ENCODE data around the gene NOS1.

Gene NOS1

GRCh38 chr12:117352883-117353282, 8.5 kb downstream of the NOS1 start:
- Mint-ChIP-seq H3K4me1 (ENCODE audit: low read depth) (no peaks in the 10 kb centered on the region), H3K27me3 (peaks cover 2% of the 10 kb centered on the region), H3K36me3 (no peaks in the 10 kb centered on the region), H3K4me3 (no peak overlapping the region), H3K9me3 (ENCODE audit: low read depth) (no peaks in the 10 kb centered on the region), H3K27ac (no peak overlapping the region)

DNA sequence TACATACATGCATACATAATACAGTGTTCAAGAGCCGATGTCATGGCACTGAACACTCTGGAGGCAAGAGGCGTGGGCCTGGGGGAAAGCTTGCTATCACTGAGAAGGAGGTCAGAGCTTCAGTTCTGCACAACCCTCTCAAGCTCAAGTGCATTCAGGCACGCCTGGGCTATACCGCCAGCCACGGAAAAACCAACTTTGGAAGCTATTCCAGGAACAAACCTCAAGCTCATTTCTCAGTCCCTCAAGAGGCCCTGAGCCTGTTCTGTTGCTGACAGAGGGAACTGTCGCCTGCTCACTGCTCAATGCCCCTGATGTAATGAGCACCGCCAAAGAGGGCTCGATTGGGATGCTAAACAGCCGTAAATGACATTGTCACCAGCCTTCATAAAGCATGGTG, 9.2 kb downstream of the NOS1 start:
- Mint-ChIP-seq H3K9me3 (ENCODE audit: low read depth) (no peaks in the 10 kb centered on the region), H3K27me3 (peaks cover 2% of the 10 kb centered on the region), H3K4me1 (ENCODE audit: low read depth) (no peaks in the 10 kb centered on the region), H3K27ac (no peak overlapping the region), H3K4me3 (no peak overlapping the region), H3K36me3 (no peaks in the 10 kb centered on the region)

DNA sequence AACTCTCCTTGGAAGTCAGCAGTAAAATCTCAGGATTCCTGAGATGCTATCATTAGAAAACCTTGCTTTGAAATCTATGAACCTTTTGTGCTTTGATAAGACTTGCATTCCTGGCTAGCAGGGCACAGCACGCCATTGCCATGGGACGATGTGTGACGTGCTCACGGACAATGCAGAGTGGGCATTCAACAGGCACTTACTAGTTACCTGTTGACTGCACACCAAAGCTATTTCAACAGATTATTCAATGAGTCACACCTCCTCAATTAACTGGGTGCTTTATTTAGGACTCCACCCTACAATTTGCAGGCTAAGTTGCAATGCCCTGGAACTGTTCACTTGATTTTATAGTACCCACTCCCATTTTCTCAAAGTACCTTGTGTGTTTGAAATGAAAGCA, 11.3 kb downstream of the NOS1 start:
- no peaks in the 10 kb centered on the region for H3K4me1 Mint-ChIP-seq (ENCODE audit: low read depth)
- H3K9me3 Mint-ChIP-seq (ENCODE audit: low read depth) = no peaks in the 10 kb centered on the region
- peaks cover 2% of the 10 kb centered on the region for H3K27me3 Mint-ChIP-seq
- no peak overlapping the region for H3K27ac Mint-ChIP-seq
- no peaks in the 10 kb centered on the region for H3K36me3 Mint-ChIP-seq
- no peak overlapping the region for H3K4me3 Mint-ChIP-seq

- Mint-ChIP-seq H3K27ac (no peak overlapping the region), H3K27me3 (peaks cover 2% of the 10 kb centered on the region), H3K4me3 (no peak overlapping the region), H3K36me3 (no peaks in the 10 kb centered on the region), H3K9me3 (ENCODE audit: low read depth) (no peaks in the 10 kb centered on the region), H3K4me1 (ENCODE audit: low read depth) (no peaks in the 10 kb centered on the region)
Measured at GRCh38 chr12:117347588-117347987, 13.8 kb downstream of the NOS1 start.

- Mint-ChIP-seq H3K27ac (no peak overlapping the region), H3K4me1 (ENCODE audit: low read depth) (no peaks in the 10 kb centered on the region), H3K27me3 (peaks cover 5% of the 10 kb centered on the region), H3K9me3 (ENCODE audit: low read depth) (no peaks in the 10 kb centered on the region), H3K4me3 (no peak overlapping the region), H3K36me3 (no peaks in the 10 kb centered on the region)
Measured at GRCh38 chr12:117344716-117345115, 16.7 kb downstream of the NOS1 start.

DNA sequence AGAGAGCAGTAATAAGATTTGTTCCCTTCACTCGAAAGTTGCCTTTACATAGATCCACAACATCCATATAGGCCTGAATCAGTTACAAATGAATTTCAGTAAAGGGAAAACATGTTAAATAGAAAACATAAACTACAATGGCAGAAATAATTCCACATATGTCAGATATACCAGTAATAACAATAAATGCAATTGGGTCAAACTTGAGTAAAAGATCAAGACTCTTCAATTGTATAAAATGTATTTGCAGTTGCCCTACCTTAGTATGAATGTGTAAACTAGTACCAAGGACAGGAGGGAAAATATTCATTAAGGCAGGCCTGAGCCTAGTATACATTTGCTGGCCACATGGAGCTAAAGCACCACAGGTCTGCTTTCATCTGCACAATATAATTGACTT, 17.6 kb downstream of the NOS1 start:
- Mint-ChIP-seq H3K36me3 (no peaks in the 10 kb centered on the region), H3K27me3 (peaks cover 4% of the 10 kb centered on the region), H3K4me1 (ENCODE audit: low read depth) (no peaks in the 10 kb centered on the region), H3K27ac (no peak overlapping the region), H3K4me3 (no peak overlapping the region), H3K9me3 (ENCODE audit: low read depth) (no peaks in the 10 kb centered on the region)

DNA sequence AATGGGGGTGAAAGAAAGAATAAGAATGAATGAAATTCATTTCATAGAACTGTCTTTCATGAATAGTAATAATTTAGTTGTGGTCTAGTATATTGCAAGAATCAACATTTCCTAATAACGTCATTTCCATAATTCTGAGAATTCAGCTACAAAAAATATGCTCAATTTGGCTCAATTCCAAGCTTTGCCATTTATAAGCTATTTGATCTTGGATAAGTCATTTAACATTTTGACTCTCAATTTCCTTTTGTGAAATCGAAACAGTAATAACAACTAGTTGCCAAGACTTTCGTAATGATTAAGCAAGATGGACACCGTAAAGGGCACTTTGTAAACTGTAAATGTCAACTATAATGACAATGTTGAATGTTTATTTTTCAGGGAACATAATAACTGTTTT, 18.1 kb downstream of the NOS1 start:
- H3K4me1 Mint-ChIP-seq (ENCODE audit: low read depth) = no peaks in the 10 kb centered on the region
- no peak overlapping the region for H3K4me3 Mint-ChIP-seq
- H3K27me3 Mint-ChIP-seq = peaks cover 6% of the 10 kb centered on the region
- H3K27ac Mint-ChIP-seq = no peak overlapping the region
- H3K36me3 Mint-ChIP-seq = no peaks in the 10 kb centered on the region
- no peaks in the 10 kb centered on the region for H3K9me3 Mint-ChIP-seq (ENCODE audit: low read depth)

DNA sequence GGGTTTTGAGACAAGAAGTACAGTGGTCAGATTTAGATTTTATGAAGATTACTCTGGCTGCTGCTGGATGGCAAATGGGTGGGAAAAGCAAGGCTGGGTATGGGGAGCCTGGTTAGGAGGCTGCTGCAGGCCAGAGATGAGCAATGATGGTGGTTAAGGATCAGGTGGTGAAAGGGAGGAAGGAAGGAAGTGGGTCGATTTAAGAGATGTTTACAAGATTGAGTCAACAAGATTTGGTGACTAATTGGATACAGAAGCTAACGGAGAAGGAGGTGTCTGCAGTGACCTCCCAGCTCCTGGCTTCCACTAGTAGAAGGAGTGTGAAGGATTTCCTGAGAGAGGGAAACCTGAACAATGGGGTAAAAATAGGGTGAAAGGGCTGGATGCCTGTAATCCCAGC, 18.7 kb downstream of the NOS1 start:
- H3K27me3 Mint-ChIP-seq = peaks cover 6% of the 10 kb centered on the region
- no peak overlapping the region for H3K4me3 Mint-ChIP-seq
- no peak overlapping the region for H3K27ac Mint-ChIP-seq
- H3K9me3 Mint-ChIP-seq (ENCODE audit: low read depth) = no peaks in the 10 kb centered on the region
- H3K4me1 Mint-ChIP-seq (ENCODE audit: low read depth) = no peaks in the 10 kb centered on the region
- no peaks in the 10 kb centered on the region for H3K36me3 Mint-ChIP-seq

DNA sequence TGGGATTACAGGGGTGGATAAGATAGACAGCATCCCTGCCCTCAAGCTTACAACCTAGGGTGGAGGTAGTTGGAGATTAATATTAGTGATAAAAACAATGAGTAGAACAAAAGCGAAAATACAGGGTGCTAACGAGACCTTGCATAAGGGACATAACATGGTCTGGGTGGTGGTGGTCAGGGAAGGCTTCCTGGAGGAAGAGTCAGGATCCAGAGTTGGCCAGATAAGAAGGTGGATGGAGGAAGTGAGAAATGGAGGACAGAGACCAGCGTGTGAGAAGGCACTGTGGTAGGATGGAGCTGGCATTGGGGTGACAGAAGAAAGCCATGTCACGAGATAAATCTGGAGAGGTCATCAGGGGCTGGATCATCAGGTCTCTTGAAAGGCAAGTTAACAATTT, 19.2 kb downstream of the NOS1 start:
- no peaks in the 10 kb centered on the region for H3K4me1 Mint-ChIP-seq (ENCODE audit: low read depth)
- no peaks in the 10 kb centered on the region for H3K36me3 Mint-ChIP-seq
- H3K27me3 Mint-ChIP-seq = peaks cover 6% of the 10 kb centered on the region
- no peak overlapping the region for H3K27ac Mint-ChIP-seq
- H3K9me3 Mint-ChIP-seq (ENCODE audit: low read depth) = no peaks in the 10 kb centered on the region
- no peak overlapping the region for H3K4me3 Mint-ChIP-seq

GRCh38 chr12:117339104-117339503, 22.3 kb downstream of the NOS1 start:
- Mint-ChIP-seq H3K36me3 (no peaks in the 10 kb centered on the region), H3K27ac (no peak overlapping the region), H3K4me1 (ENCODE audit: low read depth) (no peaks in the 10 kb centered on the region), H3K4me3 (no peak overlapping the region), H3K9me3 (ENCODE audit: low read depth) (no peaks in the 10 kb centered on the region), H3K27me3 (peaks cover 6% of the 10 kb centered on the region)

DNA sequence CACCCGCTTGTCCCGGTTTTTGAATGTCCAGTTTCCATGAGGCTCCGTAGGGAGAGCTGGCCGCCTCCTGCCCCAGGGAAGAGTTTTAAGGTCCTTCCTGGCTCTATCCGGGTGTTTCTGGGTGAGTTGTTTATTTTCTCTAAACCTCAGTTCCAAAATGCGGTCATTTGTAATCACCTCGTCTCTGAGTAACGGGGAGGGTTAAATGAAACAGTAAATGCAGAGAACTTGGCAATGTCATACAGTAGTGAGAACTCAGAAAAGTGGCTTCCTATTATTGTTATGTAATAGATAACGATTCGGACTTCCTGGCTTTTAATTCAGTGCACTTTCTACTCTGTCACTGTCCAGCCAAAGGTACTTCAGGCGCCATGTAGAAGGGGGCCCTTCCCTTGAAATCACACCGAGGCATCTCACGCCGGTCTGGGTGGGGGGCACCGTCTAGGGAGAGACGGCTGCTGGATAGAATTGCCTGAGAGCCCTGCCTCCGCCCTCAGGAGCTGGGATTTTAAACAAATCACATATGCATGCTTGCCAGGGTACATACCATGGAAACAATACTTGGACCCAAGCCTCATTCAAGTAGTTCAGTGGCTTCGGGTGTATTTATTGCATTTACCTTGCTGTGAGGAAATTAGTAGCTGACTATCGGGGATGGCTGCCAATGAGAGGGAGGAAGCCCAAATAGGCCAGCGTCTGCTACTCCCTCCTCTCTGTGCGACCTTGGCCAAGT, 26.4 kb downstream of the NOS1 start:
- Mint-ChIP-seq H3K27ac (no peak overlapping the region), H3K27me3 (peaks cover 4% of the 10 kb centered on the region), H3K4me1 (ENCODE audit: low read depth) (no peaks in the 10 kb centered on the region), H3K36me3 (no peaks in the 10 kb centered on the region), H3K9me3 (ENCODE audit: low read depth) (no peaks in the 10 kb centered on the region), H3K4me3 (no peak overlapping the region)

- Mint-ChIP-seq H3K9me3 (ENCODE audit: low read depth) (no peaks in the 10 kb centered on the region), H3K36me3 (no peaks in the 10 kb centered on the region), H3K27me3 (peaks cover 4% of the 10 kb centered on the region), H3K4me1 (ENCODE audit: low read depth) (no peaks in the 10 kb centered on the region), H3K27ac (no peak overlapping the region), H3K4me3 (no peak overlapping the region)
Measured at GRCh38 chr12:117334051-117334450, 27.4 kb downstream of the NOS1 start.

GRCh38 chr12:117333331-117333881, 28.0 kb downstream of the NOS1 start:
- Mint-ChIP-seq H3K4me1 (ENCODE audit: low read depth) (no peaks in the 10 kb centered on the region), H3K27me3 (peaks cover 6% of the 10 kb centered on the region), H3K4me3 (no peak overlapping the region), H3K9me3 (ENCODE audit: low read depth) (no peaks in the 10 kb centered on the region), H3K27ac (no peak overlapping the region), H3K36me3 (no peaks in the 10 kb centered on the region)

DNA sequence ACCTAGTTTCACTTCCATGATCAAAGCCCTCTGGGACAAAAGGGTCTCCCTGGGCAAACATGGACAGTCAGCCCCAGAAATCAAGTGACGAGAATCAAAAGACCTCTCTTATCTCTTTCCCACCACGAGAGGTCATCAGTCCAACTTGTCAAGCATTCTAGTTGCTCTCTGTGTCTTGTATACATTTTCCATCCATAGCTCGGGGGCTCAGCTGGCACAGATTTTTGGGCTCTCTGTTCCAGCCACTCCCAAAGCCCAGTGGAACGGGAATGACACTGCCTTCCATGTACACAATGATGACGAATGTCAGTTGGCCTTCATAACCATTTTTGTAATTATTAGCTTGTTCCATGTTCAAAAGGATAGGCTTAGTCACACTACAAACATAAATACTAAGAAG, 29.7 kb downstream of the NOS1 start:
- H3K4me3 Mint-ChIP-seq = no peak overlapping the region
- H3K27me3 Mint-ChIP-seq = peaks cover 8% of the 10 kb centered on the region
- H3K36me3 Mint-ChIP-seq = no peaks in the 10 kb centered on the region

DNA sequence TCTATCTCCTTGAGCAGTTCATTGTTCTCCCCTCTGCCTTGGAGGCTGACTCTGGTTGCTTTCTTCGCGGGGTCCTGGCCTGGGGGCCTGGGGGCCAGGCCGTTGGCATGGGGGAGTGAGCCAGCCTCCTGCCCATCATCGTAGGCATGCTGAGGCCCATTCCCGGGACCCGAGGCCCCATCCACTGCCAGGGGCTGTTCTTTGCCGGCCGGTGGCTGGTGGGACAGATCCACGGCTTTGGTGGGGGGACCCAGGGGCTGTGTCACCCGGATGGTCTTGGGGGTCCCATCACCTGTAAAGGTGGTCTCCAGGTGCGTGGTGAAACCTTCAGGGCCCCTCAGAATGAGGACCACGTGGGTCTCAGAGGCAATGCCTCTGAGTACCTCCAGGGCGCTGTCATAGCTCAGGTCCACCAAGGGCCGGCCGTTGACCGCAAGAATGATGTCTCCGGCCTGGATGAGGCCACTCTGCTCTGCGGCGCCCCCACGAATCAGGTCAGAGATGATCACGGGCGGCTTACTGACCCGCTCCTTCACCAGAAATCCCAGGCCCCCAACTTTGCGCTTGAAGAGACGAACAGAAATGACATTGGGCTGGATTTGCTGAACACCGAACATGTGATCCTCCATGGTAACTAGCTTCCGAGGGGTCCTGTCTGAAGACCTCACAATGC, 30.8 kb downstream of the NOS1 start:
- no peaks in the 10 kb centered on the region for H3K36me3 Mint-ChIP-seq
- H3K27me3 Mint-ChIP-seq = peaks cover 8% of the 10 kb centered on the region

More for the DNA sequence above, 29.7 kb downstream of the NOS1 start:
- Mint-ChIP-seq H3K27ac (no peak overlapping the region), H3K9me3 (ENCODE audit: low read depth) (no peaks in the 10 kb centered on the region), H3K4me1 (ENCODE audit: low read depth) (no peaks in the 10 kb centered on the region)

More for the DNA sequence above, 30.8 kb downstream of the NOS1 start:
- H3K4me1 Mint-ChIP-seq (ENCODE audit: low read depth) = no peaks in the 10 kb centered on the region
- H3K9me3 Mint-ChIP-seq (ENCODE audit: low read depth) = no peaks in the 10 kb centered on the region
- H3K4me3 Mint-ChIP-seq = no peak overlapping the region
- H3K27ac Mint-ChIP-seq = no peak overlapping the region

Data from activated naive CD8-positive, alpha-beta T cell (primary cell).